HG02943 (cell line): ENCODE measurements around the gene LHX8.

ENCODE experiments used
- ATAC-seq: cut with Tn5 transposase; IDR thresholded peaks from one replicate; pipeline ENCODE4 v1.9.1; 2021; ENCODE audit warnings: mild to moderate bottlenecking, low read depth, moderate library complexity; ENCODE audit not compliant: unreplicated experiment

The LHX8 gene

GRCh38 chr1:75198761-75199160 is 64.6 kb downstream of the LHX8 start:
- no peak for ATAC-seq

- ATAC-seq = no peak
Measured at GRCh38 chr1:75202751-75203150, 68.6 kb downstream of the LHX8 start.

- ATAC-seq = peak; percentile 79
Measured at GRCh38 chr1:75203415-75204277, 69.5 kb downstream of the LHX8 start.

GRCh38 chr1:75208862-75209261 is 74.7 kb downstream of the LHX8 start:
- no peak for ATAC-seq
